RWPE1 (cell line): ENCODE measurements around the gene LSS.
"Not testable (repeated sequence)": the region's sequence is repeated elsewhere in the genome, so short reads cannot be mapped to it uniquely, and the experiment has no call there.

Experiments used
- CTCF ChIA-PET: fragments of 350-600 bp; sonication (Branson Sonifier 250); formaldehyde crosslinking; extraction: SDS; loops from one replicate; lab custom pipeline; 2021; lab: Yijun Ruan, JAX
- POLR2A ChIA-PET: fragments of 400-600 bp; formaldehyde crosslinking; extraction: SDS; loops from one replicate; lab custom pipeline; 2020; ENCODE audit warnings: antibody characterized with exemption; ENCODE audit not compliant: low non-redundant PET; lab: Yijun Ruan, JAX
- DNase-seq: peaks from one replicate; pipeline ENCODE4 v3.0.0; 2012; ENCODE audit warnings: low spot score
- H3K27ac ChIP-seq: fragments of 450-650 bp; 2 replicates; pipeline ENCODE4 v1.5.1; 2017
- TF ChIP-seq, protein P1 (sequence below): fragments of 450-650 bp; conservative IDR thresholded peaks from 2 replicates; pipeline ENCODE4 v1.5.1; 2017; ENCODE audit warnings: low read depth, mild to moderate bottlenecking

LSS gene

DNA sequence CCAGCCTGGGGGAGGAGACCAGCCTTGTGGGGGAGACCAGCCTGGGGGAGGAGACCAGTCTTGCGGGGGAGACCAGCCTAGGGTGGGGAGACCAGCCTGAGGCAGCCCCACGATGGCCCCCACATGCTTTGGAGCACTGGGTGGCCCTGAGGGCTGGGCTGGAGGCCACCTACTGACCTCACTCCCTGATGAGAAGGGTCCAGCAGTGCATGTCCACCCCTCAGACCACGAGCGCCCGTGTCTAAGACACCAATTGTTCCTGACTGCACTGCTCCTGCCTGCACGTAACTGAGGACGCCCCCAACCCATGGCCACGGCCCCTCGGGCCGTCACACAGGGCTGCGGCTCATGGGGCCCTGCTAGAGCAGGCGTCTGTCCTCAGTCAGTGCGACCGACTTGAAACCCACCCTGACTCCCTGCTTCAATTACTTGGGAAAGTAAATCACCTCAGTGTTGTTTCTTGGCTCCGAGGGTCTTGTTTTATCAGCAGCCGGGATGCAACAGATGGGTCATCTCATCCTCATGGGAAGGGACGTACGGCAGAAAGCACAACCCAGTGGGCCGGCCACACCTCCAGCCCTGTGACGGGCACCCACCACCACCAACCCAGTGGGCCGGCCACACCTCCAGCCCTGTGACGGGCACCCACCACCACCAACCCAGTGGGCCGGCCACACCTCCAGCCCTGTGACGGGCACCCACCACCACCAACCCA lies 44.5 kb downstream of the LSS start, which contains the start of gene SPATC1L:
Gene SPATC1L, minus strand, starts transcription at position 550 of the 715 bp plus-strand sequence. CDS start 1,643 bp downstream, outside the sequence.
- DNase-seq: peak; percentile 84
- ChIA-PET CTCF (no interaction called here), POLR2A (no interaction called here)
- TF ChIP-seq, protein P1, sequence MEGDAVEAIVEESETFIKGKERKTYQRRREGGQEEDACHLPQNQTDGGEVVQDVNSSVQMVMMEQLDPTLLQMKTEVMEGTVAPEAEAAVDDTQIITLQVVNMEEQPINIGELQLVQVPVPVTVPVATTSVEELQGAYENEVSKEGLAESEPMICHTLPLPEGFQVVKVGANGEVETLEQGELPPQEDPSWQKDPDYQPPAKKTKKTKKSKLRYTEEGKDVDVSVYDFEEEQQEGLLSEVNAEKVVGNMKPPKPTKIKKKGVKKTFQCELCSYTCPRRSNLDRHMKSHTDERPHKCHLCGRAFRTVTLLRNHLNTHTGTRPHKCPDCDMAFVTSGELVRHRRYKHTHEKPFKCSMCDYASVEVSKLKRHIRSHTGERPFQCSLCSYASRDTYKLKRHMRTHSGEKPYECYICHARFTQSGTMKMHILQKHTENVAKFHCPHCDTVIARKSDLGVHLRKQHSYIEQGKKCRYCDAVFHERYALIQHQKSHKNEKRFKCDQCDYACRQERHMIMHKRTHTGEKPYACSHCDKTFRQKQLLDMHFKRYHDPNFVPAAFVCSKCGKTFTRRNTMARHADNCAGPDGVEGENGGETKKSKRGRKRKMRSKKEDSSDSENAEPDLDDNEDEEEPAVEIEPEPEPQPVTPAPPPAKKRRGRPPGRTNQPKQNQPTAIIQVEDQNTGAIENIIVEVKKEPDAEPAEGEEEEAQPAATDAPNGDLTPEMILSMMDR: no peak
- H3K27ac ChIP-seq: peak within 1 kb of the TSS; percentile 88

DNA sequence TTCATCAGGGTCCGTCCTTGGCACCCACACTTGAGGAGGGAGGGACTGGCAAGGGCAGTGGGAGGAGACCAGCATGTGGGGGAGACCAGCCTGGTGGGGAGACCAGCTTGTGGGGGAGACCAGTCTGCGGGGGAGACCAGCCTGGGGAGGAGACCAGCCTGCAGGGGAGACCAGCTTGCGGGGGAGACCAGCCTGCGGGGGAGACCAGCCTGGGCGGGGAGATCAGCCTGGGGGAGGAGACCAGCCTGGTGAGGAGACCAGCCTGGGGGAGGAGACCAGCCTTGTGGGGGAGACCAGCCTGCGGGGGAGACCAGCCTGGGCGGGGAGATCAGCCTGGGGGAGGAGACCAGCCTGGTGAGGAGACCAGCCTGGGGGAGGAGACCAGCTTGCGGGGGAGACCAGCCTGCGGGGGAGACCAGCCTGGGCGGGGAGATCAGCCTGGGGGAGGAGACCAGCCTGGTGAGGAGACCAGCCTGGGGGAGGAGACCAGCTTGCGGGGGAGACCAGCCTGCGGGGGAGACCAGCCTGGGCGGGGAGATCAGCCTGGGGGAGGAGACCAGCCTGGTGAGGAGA lies 45.2 kb downstream of the LSS start:
- H3K27ac ChIP-seq: peak overlapping the region; percentile 50
- DNase-seq, POLR2A ChIA-PET: not testable (repeated sequence)
- CTCF ChIA-PET: interaction anchor here (0.6 kb wide), 1 partner anchor 354 kb away, joined by 3 read pairs; no protein-coding TSS in a partner anchor

DNA sequence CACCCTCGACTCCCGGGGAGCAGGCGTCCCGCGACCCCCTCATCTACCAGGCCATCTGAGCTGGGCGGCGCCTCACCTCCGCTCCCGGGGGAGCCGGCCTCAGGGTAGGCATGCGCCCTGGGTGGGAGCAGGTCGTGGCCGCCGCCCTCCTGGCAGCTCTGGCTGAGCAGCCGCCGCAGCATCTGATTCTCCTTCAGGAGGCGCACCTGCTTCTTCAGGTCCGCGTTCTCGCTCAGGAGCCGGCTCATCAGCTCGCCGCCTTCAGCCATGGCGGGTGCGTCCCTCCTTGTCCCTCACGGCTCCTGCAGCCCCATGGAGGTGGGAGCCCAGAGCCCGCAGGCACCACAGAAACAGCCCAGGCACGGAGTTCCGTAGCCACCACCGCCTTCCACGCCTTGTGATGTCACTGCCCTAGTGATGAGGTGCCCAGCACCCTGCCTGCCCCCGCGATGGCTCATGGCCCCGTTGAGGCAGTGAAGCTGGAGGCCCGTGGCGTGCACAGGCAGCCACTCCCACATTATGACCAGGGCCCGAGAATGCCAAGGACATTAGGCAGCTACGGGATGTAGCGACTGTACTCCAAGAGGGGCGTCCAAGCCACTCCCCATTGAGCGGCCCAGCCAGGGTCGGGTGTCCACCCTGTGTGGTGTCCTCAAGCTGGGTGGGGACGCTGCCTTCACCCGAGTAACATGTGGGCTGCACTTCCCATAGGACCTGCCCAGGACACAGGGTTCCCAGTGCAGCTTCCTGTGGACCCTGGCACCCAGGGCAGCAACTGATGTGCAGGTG lies 45.8 kb downstream of the LSS start:
- H3K27ac ChIP-seq: peak overlapping the region; percentile 50
- ChIA-PET POLR2A (no interaction called here), CTCF (interaction anchor here (0.6 kb wide), 1 partner anchor 355 kb away, joined by 3 read pairs; no protein-coding TSS in a partner anchor)
- TF ChIP-seq, protein P1: no peak
- DNase-seq: no peak

DNA sequence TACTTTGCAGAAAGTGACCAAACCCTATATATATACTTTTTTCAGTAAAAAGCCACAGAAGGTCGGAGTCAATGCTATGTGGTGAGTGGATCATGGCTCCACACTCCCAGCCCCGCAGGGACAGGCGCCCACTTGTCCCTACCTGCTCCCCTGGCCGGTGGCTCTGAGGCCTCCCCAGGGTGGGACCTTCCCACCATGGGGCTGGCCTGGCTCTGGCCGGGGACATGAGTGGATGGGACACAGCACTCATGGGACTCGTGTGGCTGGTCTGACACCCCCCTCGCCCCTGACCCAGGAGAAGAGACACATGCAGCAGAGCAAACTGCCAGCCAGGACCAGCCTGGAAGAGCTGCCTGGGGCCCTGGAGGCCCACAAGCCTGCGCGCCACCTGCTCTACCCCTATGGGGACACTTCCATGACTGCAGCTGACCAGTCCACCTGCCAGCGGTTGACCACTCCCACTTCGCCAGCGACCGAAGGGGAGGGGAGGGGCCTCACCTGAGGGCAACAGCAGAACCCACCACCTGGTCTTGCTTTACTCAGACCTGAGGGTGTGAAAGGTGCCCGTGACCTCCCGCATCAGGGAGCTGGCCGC lies 46.5 kb downstream of the LSS start:
- TF ChIP-seq, protein P1: no peak
- POLR2A ChIA-PET: no interaction called here
- peak overlapping the region; percentile 50 for H3K27ac ChIP-seq
- CTCF ChIA-PET: no interaction called here
- DNase-seq: no peak

DNA sequence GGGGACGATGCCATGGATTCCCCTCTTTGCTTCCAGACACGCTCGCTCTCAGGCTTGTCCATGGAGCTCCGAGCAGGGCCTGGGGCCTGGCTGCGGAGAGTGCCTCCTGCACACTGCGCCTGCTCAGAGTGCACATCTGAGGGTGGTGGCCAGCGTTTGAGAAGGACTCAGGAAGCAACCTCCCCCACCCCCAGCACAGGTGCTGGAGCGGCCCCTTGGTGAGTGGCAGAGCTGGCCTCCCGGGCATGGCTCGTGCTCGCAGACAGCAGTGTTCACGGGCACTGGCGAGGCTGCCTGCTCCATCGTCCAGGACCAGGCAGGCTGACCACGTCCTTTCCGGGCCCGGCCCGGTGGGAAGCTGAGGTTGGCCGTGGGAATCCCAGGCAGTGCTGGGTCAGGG lies 47.1 kb downstream of the LSS start:
- peak overlapping the region; percentile 50 for H3K27ac ChIP-seq
- no peak for DNase-seq
- CTCF ChIA-PET: no interaction called here
- POLR2A ChIA-PET: no interaction called here
- TF ChIP-seq, protein P1: no peak

DNA sequence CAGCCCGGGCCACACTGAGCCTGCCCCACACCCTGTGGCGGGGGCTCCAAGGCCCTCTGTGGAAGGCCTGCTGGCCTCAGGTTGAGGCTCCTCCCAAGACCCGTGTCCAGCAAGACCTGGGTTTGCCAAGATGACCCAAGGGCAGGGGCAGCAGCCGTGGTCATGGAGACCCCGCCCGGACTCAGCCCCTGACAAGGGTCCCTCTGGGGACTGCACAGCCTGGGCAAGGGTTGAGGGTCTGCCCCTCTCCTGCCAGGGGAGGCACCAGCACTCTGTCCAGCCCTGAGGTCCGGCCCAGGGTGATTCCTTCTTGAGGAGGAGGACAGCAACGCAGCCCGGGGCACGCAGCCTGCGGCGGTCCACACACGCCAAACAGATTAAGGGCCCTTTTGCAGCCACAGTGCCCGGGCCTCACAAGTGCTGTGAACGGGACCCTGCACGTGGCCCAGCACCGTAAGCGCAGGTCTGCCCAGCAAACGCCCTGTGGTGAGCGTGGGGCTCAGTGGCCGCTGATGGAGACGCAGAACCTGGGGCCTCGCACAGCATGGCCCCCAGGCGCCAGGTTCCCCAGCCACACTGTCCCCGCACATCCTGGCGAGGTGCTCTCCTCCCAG lies 47.7 kb downstream of the LSS start:
- TF ChIP-seq, protein P1: no peak
- POLR2A ChIA-PET: no interaction called here
- H3K27ac ChIP-seq: peak overlapping the region; percentile 50
- no peak for DNase-seq
- CTCF ChIA-PET: no interaction called here
